NT2/D1 (cell line): ENCODE measurements around the gene LSAMP.

ENCODE experiments used
- DNase-seq: peaks from one replicate; pipeline ENCODE4 v3.0.0-alpha.2; 2011; ENCODE audit warnings: low read depth, low spot score
- H3K27me3 ChIP-seq: 2 replicates; pipeline ENCODE4 v1.6.0; 2011; ENCODE audit warnings: mild to moderate bottlenecking; ENCODE audit not compliant: insufficient read length, insufficient read depth
- H3K36me3 ChIP-seq: 2 replicates; pipeline ENCODE4 v1.6.1; 2011; ENCODE audit warnings: mild to moderate bottlenecking, low read length, mixed read lengths; ENCODE audit not compliant: insufficient read depth, insufficient read length
- H3K4me1 ChIP-seq: 2 replicates; pipeline ENCODE4 v1.5.1; 2011; ENCODE audit not compliant: insufficient read depth, insufficient read length
- H3K4me3 ChIP-seq: 2 replicates; pipeline ENCODE4 v1.5.1; 2011; ENCODE audit warnings: low read depth; ENCODE audit not compliant: insufficient read length
- H3K9ac ChIP-seq: 2 replicates; pipeline ENCODE4 v1.6.0; 2011; ENCODE audit warnings: low read depth; ENCODE audit not compliant: insufficient read length
- H3K9me3 ChIP-seq: 2 replicates; pipeline ENCODE4 v1.5.1; 2011; ENCODE audit warnings: mild to moderate bottlenecking, low read length; ENCODE audit not compliant: insufficient read depth
- SUZ12 ChIP-seq: IDR thresholded peaks from 2 replicates; pipeline ENCODE4 v1.6.1; 2011; ENCODE audit not compliant: insufficient read length, insufficient read depth; ENCODE audit errors: extremely low read depth
- YY1 ChIP-seq: IDR thresholded peaks from 2 replicates; pipeline ENCODE4 v1.6.1; 2011; ENCODE audit not compliant: insufficient read length, insufficient read depth
- ZNF274 ChIP-seq: IDR thresholded peaks from 2 replicates; pipeline ENCODE4 v1.6.1; 2011; ENCODE audit warnings: mild to moderate bottlenecking, low read depth, low read length

Gene LSAMP

GRCh38 chr3:116254541-116254940 lies 190.7 kb downstream of the LSAMP start:
- TF ChIP-seq YY1 (no peak), SUZ12 (no peak), ZNF274 (no peak)
- no peak for DNase-seq
- Histone ChIP-seq H3K9ac (no peak overlapping the region), H3K4me3 (no peak overlapping the region), H3K27me3 (no peaks in the 10 kb centered on the region), H3K4me1 (peaks cover 2% of the 10 kb centered on the region), H3K36me3 (no peaks in the 10 kb centered on the region), H3K9me3 (no peaks in the 10 kb centered on the region)

DNA sequence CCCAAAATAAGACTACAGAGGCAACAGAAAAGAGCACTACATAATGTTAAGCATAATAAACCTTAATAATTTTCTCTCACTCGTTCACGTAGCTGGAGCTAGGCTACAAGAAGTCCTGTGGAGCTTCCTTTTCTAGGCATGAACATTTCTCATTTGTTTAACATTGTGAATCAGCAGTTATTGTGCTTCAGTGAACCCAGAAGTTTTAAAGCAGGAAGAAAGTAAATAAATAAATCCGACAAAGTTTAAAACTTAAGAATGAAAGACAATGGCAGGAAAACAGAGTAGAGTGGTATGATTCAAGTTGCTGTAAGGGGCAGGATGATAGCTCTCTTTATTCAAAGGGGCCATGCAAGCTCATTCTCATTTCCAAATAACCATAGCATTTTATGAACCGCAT lies 191.8 kb downstream of the LSAMP start:
- DNase-seq: no peak
- Histone ChIP-seq H3K36me3 (no peaks in the 10 kb centered on the region), H3K4me1 (peaks cover 2% of the 10 kb centered on the region), H3K9ac (no peak overlapping the region), H3K9me3 (no peaks in the 10 kb centered on the region), H3K27me3 (no peaks in the 10 kb centered on the region), H3K4me3 (no peak overlapping the region)
- TF ChIP-seq ZNF274 (no peak), SUZ12 (no peak), YY1 (no peak)

- no peak for DNase-seq
- H3K9ac ChIP-seq: no peak overlapping the region
- no peaks in the 10 kb centered on the region for H3K9me3 ChIP-seq
- no peaks in the 10 kb centered on the region for H3K36me3 ChIP-seq
- no peaks in the 10 kb centered on the region for H3K4me1 ChIP-seq
- TF ChIP-seq ZNF274 (no peak), YY1 (no peak), SUZ12 (no peak)
- no peaks in the 10 kb centered on the region for H3K27me3 ChIP-seq
- H3K4me3 ChIP-seq: no peak overlapping the region
These were observed 197.7 kb downstream of the LSAMP start for GRCh38 chr3:116247605-116248004.

- no peak for DNase-seq
- no peaks in the 10 kb centered on the region for H3K9me3 ChIP-seq
- no peaks in the 10 kb centered on the region for H3K4me1 ChIP-seq
- no peaks in the 10 kb centered on the region for H3K36me3 ChIP-seq
- no peak overlapping the region for H3K9ac ChIP-seq
- no peak for TF ChIP-seq ZNF274
- no peak for TF ChIP-seq SUZ12
- TF ChIP-seq YY1: no peak
- no peak overlapping the region for H3K4me3 ChIP-seq
- H3K27me3 ChIP-seq: no peaks in the 10 kb centered on the region
These were observed 198.8 kb downstream of the LSAMP start for GRCh38 chr3:116246406-116246980.

GRCh38 chr3:116242825-116243224 lies 202.5 kb downstream of the LSAMP start:
- no peak for DNase-seq
- H3K36me3 ChIP-seq: no peaks in the 10 kb centered on the region
- no peaks in the 10 kb centered on the region for H3K4me1 ChIP-seq
- no peaks in the 10 kb centered on the region for H3K9me3 ChIP-seq
- no peak overlapping the region for H3K4me3 ChIP-seq
- TF ChIP-seq ZNF274 (no peak), YY1 (no peak), SUZ12 (no peak)
- H3K9ac ChIP-seq: no peak overlapping the region
- no peaks in the 10 kb centered on the region for H3K27me3 ChIP-seq

GRCh38 chr3:116241677-116242076 lies 203.6 kb downstream of the LSAMP start:
- no peak overlapping the region for H3K4me3 ChIP-seq
- H3K36me3 ChIP-seq: no peaks in the 10 kb centered on the region
- TF ChIP-seq ZNF274 (no peak), SUZ12 (no peak), YY1 (no peak)
- no peaks in the 10 kb centered on the region for H3K9me3 ChIP-seq
- no peaks in the 10 kb centered on the region for H3K4me1 ChIP-seq
- no peak for DNase-seq
- H3K9ac ChIP-seq: no peak overlapping the region
- no peaks in the 10 kb centered on the region for H3K27me3 ChIP-seq

DNA sequence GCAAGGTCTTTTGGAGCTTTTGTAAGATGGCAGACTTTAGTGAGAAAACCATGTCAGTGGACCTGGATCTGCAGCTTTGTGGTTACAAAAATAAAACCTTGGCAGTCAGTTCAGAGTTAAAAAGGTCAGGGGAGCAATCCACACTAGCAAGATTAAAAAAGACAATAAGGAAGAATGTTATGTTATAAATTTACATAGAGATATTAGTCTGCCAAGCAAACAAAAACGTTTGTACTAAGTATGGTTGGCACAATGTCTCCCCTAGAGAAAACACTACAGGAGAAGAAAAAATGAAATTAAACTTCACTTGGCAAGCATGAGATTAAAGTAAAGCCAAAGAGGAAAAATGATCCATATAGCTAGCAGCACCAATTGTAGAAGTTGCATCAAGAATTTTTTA lies 205.0 kb downstream of the LSAMP start:
- no peaks in the 10 kb centered on the region for H3K9me3 ChIP-seq
- H3K4me1 ChIP-seq: no peaks in the 10 kb centered on the region
- TF ChIP-seq YY1 (no peak), ZNF274 (no peak), SUZ12 (no peak)
- DNase-seq: no peak
- H3K4me3 ChIP-seq: no peak overlapping the region
- no peaks in the 10 kb centered on the region for H3K27me3 ChIP-seq
- no peak overlapping the region for H3K9ac ChIP-seq
- no peaks in the 10 kb centered on the region for H3K36me3 ChIP-seq
